ENCODE results near the gene LILRB1. TPM values are rescaled to one million over a fixed set of nuclear protein-coding genes. Genes with fewer than 3 reads are reported as not detected.

The LILRB1 gene
- polyA plus RNA-seq, 1 donor from 2014 or later = not detected

- no peaks in the 10 kb centered on the region for H3K27me3 ChIP-seq (ENCODE audit: insufficient read depth, low read depth, low read length)
- peaks cover 4% of the 10 kb centered on the region for H3K9me3 ChIP-seq (ENCODE audit: low read length)
- no peaks in the 10 kb centered on the region for H3F3A ChIP-seq (ENCODE audit: insufficient read depth, low read length, poor library complexity, severe bottlenecking)
- no peaks in the 10 kb centered on the region for H3K36me3 ChIP-seq (ENCODE audit: insufficient read depth, low read length)
- no peaks in the 10 kb centered on the region for H4K20me1 ChIP-seq (ENCODE audit: insufficient read depth)
- H3K9ac ChIP-seq (ENCODE audit: low read length) = no peak overlapping the region
- H2AFZ ChIP-seq (ENCODE audit: low read depth, low read length) = no peak overlapping the region
- no peak overlapping the region for H3K4me3 ChIP-seq (ENCODE audit: low read length)
- no peak overlapping the region for H3K27ac ChIP-seq (ENCODE audit: low read length)
- H3K9me2 ChIP-seq (ENCODE audit: insufficient read depth, low read length) = no peaks in the 10 kb centered on the region
- TF ChIP-seq EP300 (conservative IDR thresholded peaks at IDR 0.05; ENCODE audit: poor library complexity, severe bottlenecking) (no peak), POLR2AphosphoS5 (IDR thresholded peaks at IDR 0.05) (no peak), EZH2 (IDR thresholded peaks at IDR 0.05; ENCODE audit: borderline replicate concordance, insufficient read depth, low read length, poor library complexity, severe bottlenecking) (no peak)
- no peaks in the 10 kb centered on the region for H3K79me2 ChIP-seq (replicated peaks; ENCODE audit: insufficient read depth, low read length)
- no peak overlapping the region for H3K4me2 ChIP-seq (ENCODE audit: low read length)
Measured at GRCh38 chr19:54607785-54608150, 22.5 kb upstream of the LILRB1 start.

- H3F3A ChIP-seq (ENCODE audit: insufficient read depth, low read length, poor library complexity, severe bottlenecking) = no peaks in the 10 kb centered on the region
- no peak overlapping the region for H3K4me2 ChIP-seq (ENCODE audit: low read length)
- no peaks in the 10 kb centered on the region for H3K27me3 ChIP-seq (ENCODE audit: insufficient read depth, low read depth, low read length)
- no peak overlapping the region for H3K9ac ChIP-seq (ENCODE audit: low read length)
- H3K27ac ChIP-seq (ENCODE audit: low read length) = no peak overlapping the region
- no peaks in the 10 kb centered on the region for H3K9me2 ChIP-seq (ENCODE audit: insufficient read depth, low read length)
- no peaks in the 10 kb centered on the region for H4K20me1 ChIP-seq (ENCODE audit: insufficient read depth)
- TF ChIP-seq EP300 (conservative IDR thresholded peaks at IDR 0.05; ENCODE audit: poor library complexity, severe bottlenecking) = no peak
- no peak for TF ChIP-seq MXI1 (conservative IDR thresholded peaks at IDR 0.05; ENCODE audit: poor library complexity, severe bottlenecking)
- no peak for TF ChIP-seq SMC3 (conservative IDR thresholded peaks at IDR 0.05; ENCODE audit: poor library complexity)
- H3K9me3 ChIP-seq (ENCODE audit: low read length) = peaks cover 4% of the 10 kb centered on the region
- no peak overlapping the region for H3K4me3 ChIP-seq (ENCODE audit: low read length)
- no peaks in the 10 kb centered on the region for H3K79me2 ChIP-seq (replicated peaks; ENCODE audit: insufficient read depth, low read length)
- H2AFZ ChIP-seq (ENCODE audit: low read depth, low read length) = no peak overlapping the region
- no peaks in the 10 kb centered on the region for H3K36me3 ChIP-seq (ENCODE audit: insufficient read depth, low read length)
Measured at GRCh38 chr19:54608205-54608604, 22.1 kb upstream of the LILRB1 start.

- Histone ChIP-seq H3K9me2 (ENCODE audit: insufficient read depth, low read length) (no peaks in the 10 kb centered on the region), H3K27me3 (ENCODE audit: insufficient read depth, low read depth, low read length) (no peaks in the 10 kb centered on the region), H3K36me3 (ENCODE audit: insufficient read depth, low read length) (no peaks in the 10 kb centered on the region), H3K9ac (ENCODE audit: low read length) (no peak overlapping the region), H2AFZ (ENCODE audit: low read depth, low read length) (no peak overlapping the region), H3F3A (ENCODE audit: insufficient read depth, low read length, poor library complexity, severe bottlenecking) (no peaks in the 10 kb centered on the region), H3K79me2 (replicated peaks; ENCODE audit: insufficient read depth, low read length) (no peaks in the 10 kb centered on the region), H3K4me2 (ENCODE audit: low read length) (no peak overlapping the region), H3K9me3 (ENCODE audit: low read length) (peaks cover 4% of the 10 kb centered on the region), H3K4me3 (ENCODE audit: low read length) (no peak overlapping the region), H4K20me1 (ENCODE audit: insufficient read depth) (no peaks in the 10 kb centered on the region), H3K27ac (ENCODE audit: low read length) (no peak overlapping the region)
- TF ChIP-seq REST (IDR thresholded peaks at IDR 0.05; ENCODE audit: borderline replicate concordance) = no peak
- no peak for TF ChIP-seq CTCF (IDR thresholded peaks at IDR 0.05; ENCODE audit: poor library complexity, severe bottlenecking)
- TF ChIP-seq TAF1 (IDR thresholded peaks at IDR 0.05; ENCODE audit: low read depth) = no peak
- TF ChIP-seq RAD21 (conservative IDR thresholded peaks at IDR 0.05) = no peak
- no peak for TF ChIP-seq MXI1 (conservative IDR thresholded peaks at IDR 0.05; ENCODE audit: poor library complexity, severe bottlenecking)
- TF ChIP-seq EZH2 (IDR thresholded peaks at IDR 0.05; ENCODE audit: borderline replicate concordance, insufficient read depth, low read length, poor library complexity, severe bottlenecking) = no peak
- TF ChIP-seq EP300 (conservative IDR thresholded peaks at IDR 0.05; ENCODE audit: poor library complexity, severe bottlenecking) = no peak
- no peak for TF ChIP-seq POLR2AphosphoS5 (IDR thresholded peaks at IDR 0.05)
- no peak for TF ChIP-seq SMC3 (conservative IDR thresholded peaks at IDR 0.05; ENCODE audit: poor library complexity)
Measured at GRCh38 chr19:54608792-54609191, 21.5 kb upstream of the LILRB1 start.

All from neural cell (in vitro differentiated cells).